A549 treated with DMSO at 1 μM for 4 hours (cell line): ENCODE data around the gene KCTD7. TPM values are rescaled to one million over a fixed set of nuclear protein-coding genes. Genes with fewer than 3 reads are reported as not detected.

Source experiments
- total RNA-seq: library from RNA; stranded (reverse); fragments of 200-300 nt; extraction: Qiagen RNA extraction; gene quantifications from 5 replicates; pipeline ENCODE4 v1.2.3, GENCODE V29; 2022; ENCODE audit warnings: low read depth

KCTD7 gene
- 6.3 to 8.9 TPM (median 7.6 TPM) in 5 replicates for total RNA-seq

GRCh38 chr7:66628361-66629221 is at the start of gene KCTD7:
KCTD7 (plus strand) TSS chr7:66628881; CDS start chr7:66629065, 184 bp downstream.

Other genes starting within 250 kb of the KCTD7 start
- 25.6 to 33.4 TPM (median 26.7 TPM) in 5 replicates for gene RABGEF1, start 111.9 kb downstream of the KCTD7 start, total RNA-seq